CD8-positive, alpha-beta T cell (primary cell): Measurements from ENCODE around the gene SEMA7A. TPM values are rescaled to one million over a fixed set of nuclear protein-coding genes. Genes with fewer than 3 reads are reported as not detected.

Experiments used
- microRNA-seq: library from miRNA; unstranded; fragments of <30 nt; microRNA quantifications from one replicate; pipeline ENCODE4 v1.2.0, GENCODE V29; 2022; ENCODE audit warnings: borderline microRNAs expressed
- total RNA-seq, 46 experiments: library from RNA in 2 of 46; stranded (reverse) in 2 of 46; gene quantifications; one replicate each; pipeline ENCODE4 v1.2.3 and lab custom pipeline; 2021 to 2026

SEMA7A gene
- total RNA-seq, 2 experiments from 2014 or later, result 8.8 to 9.4 TPM

Small RNAs within 50 kb of the gene (microRNA-seq; reads per million reads assigned to microRNA genes)
- gene MIR6881, result not detected

Other genes starting within 250 kb of the SEMA7A start
- not detected for gene STRA6, start 231.2 kb downstream of the SEMA7A start, total RNA-seq
- gene CCDC33, start 197.6 kb downstream of the SEMA7A start, total RNA-seq, result not detected
- not detected for gene CYP11A1, start 66.3 kb downstream of the SEMA7A start, total RNA-seq
- gene UBL7, start 27.2 kb upstream of the SEMA7A start, total RNA-seq, result 10 to 100 TPM; 21.7 to 23.1 TPM
- 10 to 100 TPM; 35.2 to 38.7 TPM for gene ARID3B, start 107.3 kb upstream of the SEMA7A start, total RNA-seq
- 100 to 1,000 TPM; 246 to 262 TPM for gene CLK3, start 181.9 kb upstream of the SEMA7A start, total RNA-seq